Ramos (cell line): ENCODE data around the gene ADAMTS14.
"Not testable (repeated sequence)": the region's sequence is repeated elsewhere in the genome, so short reads cannot be mapped to it uniquely, and the experiment has no call there.

Experiments
- in situ Hi-C: fragments of 300-500 bp; cut with MboI; formaldehyde crosslinking; loops from one replicate; pipeline ENCODE4 v1.14.3; 2022; ENCODE audit warnings: low sequenced_read_pairs; ENCODE audit not compliant: unreplicated experiment

ADAMTS14 gene

GRCh38 chr10:70761031-70761601, 88.8 kb downstream of the ADAMTS14 start:
- in situ Hi-C loops = loop anchor here (5.0 kb wide), 1 partner anchor 214 kb away; no protein-coding TSS in a partner anchor

GRCh38 chr10:70761727-70762350, 89.5 kb downstream of the ADAMTS14 start:
- in situ Hi-C loops = loop anchor here (5.0 kb wide), 1 partner anchor 215 kb away; no protein-coding TSS in a partner anchor

GRCh38 chr10:70762441-70763175, 90.3 kb downstream of the ADAMTS14 start:
- in situ Hi-C loops = loop anchor here (5.0 kb wide), 1 partner anchor 215 kb away; no protein-coding TSS in a partner anchor

- in situ Hi-C loops = loop anchor here (5.0 kb wide), 1 partner anchor 216 kb away; no protein-coding TSS in a partner anchor
Measured at GRCh38 chr10:70763567-70763966, 91.3 kb downstream of the ADAMTS14 start.

GRCh38 chr10:70765794-70766594, 93.7 kb downstream of the ADAMTS14 start:
- in situ Hi-C loops = no loop called here

- in situ Hi-C loops = not testable (repeated sequence)
Measured at GRCh38 chr10:70768026-70768685, 95.8 kb downstream of the ADAMTS14 start.

GRCh38 chr10:70769121-70769520, 96.8 kb downstream of the ADAMTS14 start:
- in situ Hi-C loops = no loop called here

- in situ Hi-C loops = no loop called here
Measured at GRCh38 chr10:70770001-70770400, 97.7 kb downstream of the ADAMTS14 start.

GRCh38 chr10:70770516-70770915, 98.2 kb downstream of the ADAMTS14 start:
- in situ Hi-C loops = not testable (repeated sequence)

GRCh38 chr10:70771311-70772194, 99.2 kb downstream of the ADAMTS14 start:
- in situ Hi-C loops = no loop called here

- in situ Hi-C loops = no loop called here
Measured at GRCh38 chr10:70772627-70773026, 100.3 kb downstream of the ADAMTS14 start.

GRCh38 chr10:70773461-70773860, 101.2 kb downstream of the ADAMTS14 start:
- in situ Hi-C loops = no loop called here

GRCh38 chr10:70773965-70774809, 101.9 kb downstream of the ADAMTS14 start:
- in situ Hi-C loops = no loop called here

GRCh38 chr10:70774810-70775678, 102.7 kb downstream of the ADAMTS14 start:
- in situ Hi-C loops = no loop called here

- in situ Hi-C loops = no loop called here
Measured at GRCh38 chr10:70775679-70776454, 103.6 kb downstream of the ADAMTS14 start.

GRCh38 chr10:70776455-70777005, 104.2 kb downstream of the ADAMTS14 start:
- in situ Hi-C loops = no loop called here
